ENCODE measurements around the gene KHDC3L. TPM values are rescaled to one million over a fixed set of nuclear protein-coding genes. Genes with fewer than 3 reads are reported as not detected.
"Not testable (repeated sequence)": the region's sequence is repeated elsewhere in the genome, so short reads cannot be mapped to it uniquely, and the experiment has no call there.

Gene KHDC3L
- total and polyA plus RNA-seq, 5 experiments from 2014 or later, result not detected

DNA sequence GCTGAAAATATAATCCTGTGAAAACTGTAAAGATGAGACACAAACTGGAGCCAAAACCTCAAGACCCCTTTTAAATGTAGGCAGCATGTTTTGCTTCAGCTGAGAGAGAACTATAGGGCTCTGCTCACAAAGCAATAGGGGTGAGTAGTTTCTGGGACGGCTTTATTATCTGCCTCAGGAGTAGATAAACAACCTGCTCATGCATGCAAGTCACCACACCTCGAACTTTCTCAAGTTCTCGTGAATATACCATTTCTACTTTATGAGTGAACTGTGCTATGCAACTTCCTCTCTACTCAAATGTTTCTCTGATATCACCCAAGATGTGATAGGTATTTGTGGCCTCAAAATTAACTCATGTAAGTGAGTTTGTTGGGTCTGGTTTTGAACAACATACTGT, 14.8 kb downstream of the KHDC3L start:
- no peak for DNase-seq
- peaks cover 0 to 8% (median 3%) of the 10 kb centered on the region in 3 donors for H3K36me3 Mint-ChIP-seq
- POLR2A ChIA-PET, result no interaction called here
- ATAC-seq, result no peak
- peaks cover 0 to 12% (median 0%) of the 10 kb centered on the region in 9 donors for H3K9me3 Mint-ChIP-seq
- no peaks in the 10 kb centered on the region for H3K27me3 Mint-ChIP-seq
- H3K4me3 Mint-ChIP-seq, result no peak overlapping the region
- H3K27ac Mint-ChIP-seq, result no peak overlapping the region
- H3K4me1 Mint-ChIP-seq, result no peaks in the 10 kb centered on the region

DNA sequence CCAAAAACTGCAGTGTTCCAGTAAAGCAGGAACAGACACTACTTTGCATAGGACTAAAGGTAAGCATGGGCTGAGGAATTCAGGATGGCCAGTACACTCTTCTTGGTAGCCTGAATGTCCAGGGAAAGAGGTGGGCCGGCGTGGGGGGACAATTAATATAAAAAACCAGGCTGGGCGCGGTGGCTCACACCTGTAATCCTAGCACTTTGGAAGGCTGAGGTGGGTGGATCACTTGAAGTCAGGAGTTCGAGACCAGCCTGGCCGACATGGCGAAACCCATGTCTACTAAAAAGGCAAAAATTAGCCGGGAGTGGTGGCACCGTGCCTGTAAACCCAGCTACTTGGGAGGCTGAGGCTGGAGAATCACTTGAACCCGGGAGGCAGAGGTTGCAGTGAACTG, 19.1 kb downstream of the KHDC3L start:
- ATAC-seq, H3K27ac Mint-ChIP-seq, H3K36me3 Mint-ChIP-seq, H3K9me3 Mint-ChIP-seq, H3K4me3 Mint-ChIP-seq, H3K4me1 Mint-ChIP-seq, H3K27me3 Mint-ChIP-seq, POLR2A ChIA-PET, DNase-seq: not testable (repeated sequence)

DNA sequence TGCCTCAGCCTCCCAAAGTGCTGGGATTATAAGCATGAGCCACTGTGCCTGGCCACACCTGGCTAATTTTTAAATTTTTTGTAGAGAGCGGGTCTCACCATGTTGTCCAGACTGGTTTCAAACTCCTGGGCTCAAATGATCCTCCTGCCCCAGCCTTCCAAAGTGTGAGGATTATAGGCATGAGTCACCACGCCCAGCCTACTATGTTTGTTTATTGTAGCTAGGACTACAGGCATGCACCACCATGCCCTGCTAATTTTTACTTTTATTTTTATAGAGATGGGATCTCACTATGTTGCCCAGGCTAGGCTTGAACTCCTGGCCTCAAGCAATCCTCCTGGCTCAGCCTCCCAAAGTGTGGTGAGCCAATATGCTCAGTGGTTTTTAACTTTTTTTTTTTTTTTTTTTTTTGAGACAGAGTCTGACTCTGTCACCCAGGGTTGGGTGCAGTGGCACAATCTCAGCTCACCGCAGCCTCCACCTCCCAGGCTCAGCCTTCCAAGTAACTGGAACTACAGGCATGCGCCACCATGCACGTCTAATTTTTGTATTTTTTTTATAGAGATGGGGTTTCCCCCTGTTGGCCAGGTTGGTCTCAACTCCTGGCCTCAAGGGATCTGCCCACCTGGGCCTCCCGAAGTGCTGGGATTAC, 20.1 kb downstream of the KHDC3L start:
- ATAC-seq (no peak), DNase-seq (no peak)
- Mint-ChIP-seq H3K27ac (no peak overlapping the region), H3K9me3 (no peaks in the 10 kb centered on the region), H3K36me3 (no peaks in the 10 kb centered on the region), H3K4me3 (no peak overlapping the region), H3K27me3 (no peaks in the 10 kb centered on the region), H3K4me1 (peaks cover 0 to 1% (median 0%) of the 10 kb centered on the region in 4 donors)
- POLR2A ChIA-PET, result no interaction called here

- POLR2A ChIA-PET, result interaction anchor here (1.1 to 1.2 kb wide), 2 partner anchors 73 to 126 kb away, joined by 3 to 7 read pairs; partner anchors contain the start of gene MTO1
- Mint-ChIP-seq H3K36me3 (no peaks in the 10 kb centered on the region), H3K4me3 (peak overlapping the region; percentile 78 to 88 (median 84)), H3K27me3 (no peaks in the 10 kb centered on the region), H3K27ac (peak overlapping the region in 7 of 10 donors; percentile 25 to 88 (median 70)), H3K9me3 (no peaks in the 10 kb centered on the region), H3K4me1 (peaks cover 0 to 17% (median 12%) of the 10 kb centered on the region in 4 donors)
- no peak for DNase-seq
- peak; percentile 12 to 27 for ATAC-seq
These were observed 26.0 kb downstream of the KHDC3L start for GRCh38 chr6:73388433-73388799.

- H3K9me3 Mint-ChIP-seq, result no peaks in the 10 kb centered on the region
- no peaks in the 10 kb centered on the region for H3K27me3 Mint-ChIP-seq
- H3K27ac Mint-ChIP-seq, result peak overlapping the region; percentile 25 to 88 (median 57)
- DNase-seq (peak in 6 of 10 donors; percentile 16 to 34 (median 25)), ATAC-seq (peak; percentile 72 to 90)
- peaks cover 0 to 17% (median 12%) of the 10 kb centered on the region in 4 donors for H3K4me1 Mint-ChIP-seq
- H3K36me3 Mint-ChIP-seq, result no peaks in the 10 kb centered on the region
- H3K4me3 Mint-ChIP-seq, result peak overlapping the region; percentile 78 to 88 (median 84)
- POLR2A ChIA-PET, result interaction anchor here (1.1 to 1.2 kb wide), 2 partner anchors 73 to 127 kb away, joined by 3 to 7 read pairs; partner anchors contain the start of gene MTO1
These were observed 26.5 kb downstream of the KHDC3L start for GRCh38 chr6:73388800-73389512.

GRCh38 chr6:73389854-73390253, 27.4 kb downstream of the KHDC3L start:
- H3K4me3 Mint-ChIP-seq, result peak overlapping the region in 2 of 10 donors; percentile 14 to 78
- H3K27me3 Mint-ChIP-seq, result no peaks in the 10 kb centered on the region
- peaks cover 0 to 17% (median 12%) of the 10 kb centered on the region in 4 donors for H3K4me1 Mint-ChIP-seq
- POLR2A ChIA-PET, result interaction anchor here (0.7 kb wide), 2 partner anchors 235 to 936 kb away, joined by 3 to 4 read pairs; no protein-coding TSS in a partner anchor
- DNase-seq, result no peak
- H3K9me3 Mint-ChIP-seq, result no peaks in the 10 kb centered on the region
- H3K27ac Mint-ChIP-seq, result no peak overlapping the region
- no peak for ATAC-seq
- no peaks in the 10 kb centered on the region for H3K36me3 Mint-ChIP-seq

DNA sequence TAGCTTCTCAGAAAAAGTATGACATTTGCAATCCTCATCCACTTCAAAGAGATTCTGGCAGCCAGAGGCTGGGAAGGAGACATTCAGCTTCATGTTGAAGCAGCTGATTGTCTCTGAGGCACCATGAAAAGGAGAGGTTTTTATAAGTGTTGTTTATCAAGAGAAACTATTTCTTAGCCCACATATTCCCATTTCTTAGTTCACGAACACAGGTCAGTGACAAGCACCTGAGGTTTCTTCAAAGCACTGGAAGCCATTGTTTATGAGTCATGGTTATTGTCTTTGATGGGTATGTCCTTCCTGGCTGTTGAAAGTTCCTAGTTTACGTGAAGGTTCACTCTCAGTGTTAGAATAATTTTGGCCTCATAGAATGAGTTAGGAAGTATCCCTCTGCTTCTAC, 29.2 kb downstream of the KHDC3L start:
- Mint-ChIP-seq H3K27ac (peak overlapping the region in 1 of 10 donors; percentile 5), H3K4me1 (peaks cover 0 to 17% (median 12%) of the 10 kb centered on the region in 4 donors), H3K9me3 (no peaks in the 10 kb centered on the region), H3K36me3 (no peaks in the 10 kb centered on the region), H3K4me3 (peak overlapping the region in 1 of 10 donors; percentile 14), H3K27me3 (no peaks in the 10 kb centered on the region)
- ATAC-seq, result no peak
- no peak for DNase-seq
- POLR2A ChIA-PET, result no interaction called here

DNA sequence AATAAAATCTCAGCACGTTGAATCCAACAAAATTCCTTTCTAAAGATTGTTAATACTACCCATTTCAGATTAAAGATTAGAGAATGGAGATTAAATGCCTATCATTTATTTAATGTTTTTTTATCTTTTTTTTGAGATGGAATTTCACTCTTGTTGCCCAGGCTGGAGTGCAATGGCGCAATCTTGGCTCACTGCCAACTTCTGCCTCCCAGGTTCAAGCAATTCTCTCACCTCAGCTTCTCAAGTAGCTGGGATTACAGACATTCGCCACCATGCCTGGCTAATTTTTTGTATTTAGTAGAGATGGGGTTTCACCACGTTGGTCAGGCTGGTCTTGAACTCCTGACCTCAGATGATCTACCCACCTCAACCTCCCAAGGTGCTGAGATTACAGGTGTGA, 29.7 kb downstream of the KHDC3L start:
- H3K9me3 Mint-ChIP-seq, DNase-seq, ATAC-seq, H3K36me3 Mint-ChIP-seq, H3K4me3 Mint-ChIP-seq, H3K27me3 Mint-ChIP-seq, POLR2A ChIA-PET: not testable (repeated sequence)
- Mint-ChIP-seq H3K4me1 (peaks cover 0 to 17% (median 12%) of the 10 kb centered on the region in 4 donors), H3K27ac (peak overlapping the region in 1 of 10 donors; percentile 5)

- ATAC-seq (no peak), DNase-seq (no peak)
- H3K27me3 Mint-ChIP-seq, result no peaks in the 10 kb centered on the region
- peak overlapping the region in 1 of 10 donors; percentile 51 for H3K27ac Mint-ChIP-seq
- POLR2A ChIA-PET, result interaction anchor here (0.6 to 1.3 kb wide), 2 partner anchors 68 to 142 kb away, joined by 3 read pairs; partner anchors contain the start of gene MTO1
- peaks cover 0 to 17% (median 12%) of the 10 kb centered on the region in 4 donors for H3K4me1 Mint-ChIP-seq
- no peaks in the 10 kb centered on the region for H3K36me3 Mint-ChIP-seq
- H3K9me3 Mint-ChIP-seq, result no peaks in the 10 kb centered on the region
- H3K4me3 Mint-ChIP-seq, result no peak overlapping the region
These were observed 30.8 kb downstream of the KHDC3L start for GRCh38 chr6:73393278-73393677.

GRCh38 chr6:73394577-73395354, 32.3 kb downstream of the KHDC3L start, which contains the start of gene DDX43:
DDX43 (plus strand) TSS chr6:73394828; CDS start chr6:73394906, 78 bp downstream.
- Mint-ChIP-seq H3K27me3 (no peaks in the 10 kb centered on the region), H3K9me3 (no peaks in the 10 kb centered on the region), H3K27ac (peak within 1 kb of the TSS in 9 of 10 donors; percentile 14 to 95 (median 89)), H3K4me1 (peaks cover 0 to 7% (median 6%) of the 10 kb centered on the region in 4 donors), H3K36me3 (no peaks in the 10 kb centered on the region), H3K4me3 (peak within 1 kb of the TSS; percentile 67 to 88 (median 78))
- peak; percentile 85 to 90 for ATAC-seq
- POLR2A ChIA-PET, result interaction anchor here (0.6 to 1.3 kb wide), 3 partner anchors 66 to 256 kb away, joined by 3 to 6 read pairs (median 4); partner anchors contain the start of gene MTO1
- peak; percentile 19 to 79 (median 36) for DNase-seq

DNA sequence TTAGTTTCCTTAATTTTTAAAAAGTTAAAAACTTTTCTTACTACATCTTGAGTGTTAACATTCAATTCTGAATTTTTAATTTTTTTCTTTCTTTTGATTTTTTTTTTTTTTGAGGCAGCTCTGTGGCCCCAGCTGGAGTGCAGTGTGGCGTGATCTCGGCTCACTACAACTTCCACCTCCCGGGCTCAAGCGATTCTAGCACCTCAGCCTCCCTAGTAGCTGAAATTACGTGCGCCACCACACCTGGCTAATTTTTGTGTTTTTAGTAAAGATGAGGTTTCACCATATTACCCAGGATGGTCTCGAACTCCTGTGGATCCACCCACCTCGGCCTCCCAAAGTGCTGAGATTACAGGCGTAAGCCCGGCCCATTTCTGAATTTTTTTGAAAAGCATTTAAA, 33.4 kb downstream of the KHDC3L start:
- DNase-seq, result no peak
- POLR2A ChIA-PET, result interaction anchor here (0.6 to 0.7 kb wide), 2 partner anchors 165 to 759 kb away, joined by 4 read pairs; no protein-coding TSS in a partner anchor
- H3K4me1 Mint-ChIP-seq, result peaks cover 0 to 7% (median 6%) of the 10 kb centered on the region in 4 donors
- no peaks in the 10 kb centered on the region for H3K36me3 Mint-ChIP-seq
- no peak overlapping the region for H3K4me3 Mint-ChIP-seq
- no peak overlapping the region for H3K27ac Mint-ChIP-seq
- H3K27me3 Mint-ChIP-seq, result no peaks in the 10 kb centered on the region
- ATAC-seq, result no peak
- H3K9me3 Mint-ChIP-seq, result no peaks in the 10 kb centered on the region

- Mint-ChIP-seq H3K9me3 (no peaks in the 10 kb centered on the region), H3K27ac (no peak overlapping the region), H3K4me3 (no peak overlapping the region), H3K4me1 (no peaks in the 10 kb centered on the region), H3K36me3 (no peaks in the 10 kb centered on the region), H3K27me3 (no peaks in the 10 kb centered on the region)
- POLR2A ChIA-PET, result no interaction called here
- DNase-seq, result no peak
- ATAC-seq, result no peak
These were observed 38.2 kb downstream of the KHDC3L start for GRCh38 chr6:73400656-73401055.
